ENCODE measurements around the gene RAD50. TPM values are rescaled to one million over a fixed set of nuclear protein-coding genes. Genes with fewer than 3 reads are reported as not detected.

Gene RAD50
- polyA plus RNA-seq, 1 donor (not counting 4 experiments of a cell fraction or from before 2014, with no cell fraction given) = 26.3 TPM

GRCh38 chr5:132669966-132670882, 113.4 kb downstream of the RAD50 start:
- DNase-seq (ENCODE audit: low read depth, low spot score) (no peak), FAIRE-seq (no peak)
- TF ChIP-seq EZH2 (IDR thresholded peaks at IDR 0.05; ENCODE audit: low read length) = no peak
- no peak for TF ChIP-seq CTCF (optimal IDR thresholded peaks at IDR 0.05 in 1 of 3, IDR thresholded peaks at IDR 0.05 in 1 of 3, conservative IDR thresholded peaks at IDR 0.05 in 1 of 3; ENCODE audit: extremely low read depth in 1 of 3, insufficient read depth in 2 of 3, low read length in 3 of 3)
- Histone ChIP-seq H3K9me3 (ENCODE audit: control insufficient read depth, low read depth, low read length) (no peaks in the 10 kb centered on the region), H4K20me1 (ENCODE audit: control insufficient read depth, extremely low read depth, insufficient read depth, low read length) (no peaks in the 10 kb centered on the region), H3K9me1 (ENCODE audit: control insufficient read depth, extremely low read depth, insufficient read depth, low read length) (no peaks in the 10 kb centered on the region), H3K36me3 (ENCODE audit: control insufficient read depth in 2 of 2, extremely low read depth in 1 of 2, insufficient read depth in 2 of 2, low read length in 2 of 2) (no peaks in the 10 kb centered on the region), H3K4me1 (ENCODE audit: control insufficient read depth, extremely low read depth, insufficient read depth, low read length) (peaks cover 14% of the 10 kb centered on the region), H3K4me2 (ENCODE audit: control insufficient read depth, extremely low read depth, insufficient read depth, low read depth, low read length) (no peak overlapping the region), H3K27ac (ENCODE audit: control insufficient read depth, insufficient read depth, low read length) (no peak overlapping the region), H3K79me2 (ENCODE audit: control insufficient read depth, insufficient read depth, low read length) (no peaks in the 10 kb centered on the region), H3K9ac (ENCODE audit: control insufficient read depth, extremely low read depth, insufficient read depth, low read length) (no peak overlapping the region), H3K4me3 (ENCODE audit: control insufficient read depth in 2 of 3, extremely low read depth in 1 of 3, insufficient read depth in 2 of 3, low read depth in 1 of 3, low read length in 3 of 3) (no peak overlapping the region), H3K27me3 (ENCODE audit: control insufficient read depth, extremely low read depth, insufficient read depth, low read length) (no peaks in the 10 kb centered on the region), H2AFZ (ENCODE audit: control insufficient read depth, low read length) (no peak overlapping the region)
- dilution Hi-C loops (cut with MboI; ENCODE audit: extremely low pct_ligation_motif_present, low sequenced_read_pairs) = no loop called here

GRCh38 chr5:132671000-132671399, 114.2 kb downstream of the RAD50 start:
- no peak for DNase-seq (ENCODE audit: low read depth, low spot score)
- no peak overlapping the region for H3K9ac ChIP-seq (ENCODE audit: control insufficient read depth, extremely low read depth, insufficient read depth, low read length)
- dilution Hi-C loops (cut with MboI; ENCODE audit: extremely low pct_ligation_motif_present, low sequenced_read_pairs) = no loop called here

More at GRCh38 chr5:132671000-132671399, 114.2 kb downstream of the RAD50 start:
- H3K9me3 ChIP-seq (ENCODE audit: control insufficient read depth, low read depth, low read length) = no peaks in the 10 kb centered on the region
- no peaks in the 10 kb centered on the region for H4K20me1 ChIP-seq (ENCODE audit: control insufficient read depth, extremely low read depth, insufficient read depth, low read length)
- H3K36me3 ChIP-seq (ENCODE audit: control insufficient read depth in 2 of 2, extremely low read depth in 1 of 2, insufficient read depth in 2 of 2, low read length in 2 of 2) = no peaks in the 10 kb centered on the region
- H3K4me3 ChIP-seq (ENCODE audit: control insufficient read depth in 2 of 3, extremely low read depth in 1 of 3, insufficient read depth in 2 of 3, low read depth in 1 of 3, low read length in 3 of 3) = no peak overlapping the region
- no peak for TF ChIP-seq EZH2 (IDR thresholded peaks at IDR 0.05; ENCODE audit: low read length)
- TF ChIP-seq CTCF (optimal IDR thresholded peaks at IDR 0.05 in 1 of 3, IDR thresholded peaks at IDR 0.05 in 1 of 3, conservative IDR thresholded peaks at IDR 0.05 in 1 of 3; ENCODE audit: extremely low read depth in 1 of 3, insufficient read depth in 2 of 3, low read length in 3 of 3) = no peak
- peaks cover 14% of the 10 kb centered on the region for H3K4me1 ChIP-seq (ENCODE audit: control insufficient read depth, extremely low read depth, insufficient read depth, low read length)
- FAIRE-seq = no peak
- H3K79me2 ChIP-seq (ENCODE audit: control insufficient read depth, insufficient read depth, low read length) = no peaks in the 10 kb centered on the region
- no peak overlapping the region for H3K27ac ChIP-seq (ENCODE audit: control insufficient read depth, insufficient read depth, low read length)
- H3K4me2 ChIP-seq (ENCODE audit: control insufficient read depth, extremely low read depth, insufficient read depth, low read depth, low read length) = no peak overlapping the region
- H2AFZ ChIP-seq (ENCODE audit: control insufficient read depth, low read length) = no peak overlapping the region
- H3K27me3 ChIP-seq (ENCODE audit: control insufficient read depth, extremely low read depth, insufficient read depth, low read length) = no peaks in the 10 kb centered on the region
- no peaks in the 10 kb centered on the region for H3K9me1 ChIP-seq (ENCODE audit: control insufficient read depth, extremely low read depth, insufficient read depth, low read length)

Data from keratinocyte (primary cell).